GM12873 (cell line): ENCODE results near the gene SIPA1L3.

Source experiments
- TF ChIP-seq, protein P1 (sequence below): IDR thresholded peaks from 2 replicates; pipeline ENCODE4 v1.5.1; 2012; ENCODE audit warnings: low read depth, mild to moderate bottlenecking, moderate library complexity, low read length, control low read depth; ENCODE audit not compliant: insufficient read depth; ENCODE audit errors: missing control alignments

SIPA1L3 gene

DNA sequence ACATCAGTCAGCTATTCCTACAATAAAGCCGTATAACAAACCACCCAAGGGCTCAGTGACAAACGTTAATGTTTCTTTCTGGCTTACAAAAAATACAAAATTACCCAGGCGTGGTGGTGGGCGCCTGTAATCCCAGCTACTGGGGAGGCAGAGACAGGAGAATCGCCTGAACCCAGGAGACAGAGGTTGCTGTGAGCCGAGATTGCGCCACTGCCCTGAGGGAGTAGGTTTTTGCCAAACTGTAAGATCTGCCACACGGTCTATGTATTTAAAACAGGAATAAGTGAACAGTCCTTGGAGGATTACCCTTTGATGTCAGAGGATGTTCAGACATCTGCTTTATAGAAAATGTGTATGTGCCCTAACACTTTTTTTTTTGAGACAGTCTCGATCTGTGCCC is 211.2 kb downstream of the SIPA1L3 start:
- TF ChIP-seq, protein P1, sequence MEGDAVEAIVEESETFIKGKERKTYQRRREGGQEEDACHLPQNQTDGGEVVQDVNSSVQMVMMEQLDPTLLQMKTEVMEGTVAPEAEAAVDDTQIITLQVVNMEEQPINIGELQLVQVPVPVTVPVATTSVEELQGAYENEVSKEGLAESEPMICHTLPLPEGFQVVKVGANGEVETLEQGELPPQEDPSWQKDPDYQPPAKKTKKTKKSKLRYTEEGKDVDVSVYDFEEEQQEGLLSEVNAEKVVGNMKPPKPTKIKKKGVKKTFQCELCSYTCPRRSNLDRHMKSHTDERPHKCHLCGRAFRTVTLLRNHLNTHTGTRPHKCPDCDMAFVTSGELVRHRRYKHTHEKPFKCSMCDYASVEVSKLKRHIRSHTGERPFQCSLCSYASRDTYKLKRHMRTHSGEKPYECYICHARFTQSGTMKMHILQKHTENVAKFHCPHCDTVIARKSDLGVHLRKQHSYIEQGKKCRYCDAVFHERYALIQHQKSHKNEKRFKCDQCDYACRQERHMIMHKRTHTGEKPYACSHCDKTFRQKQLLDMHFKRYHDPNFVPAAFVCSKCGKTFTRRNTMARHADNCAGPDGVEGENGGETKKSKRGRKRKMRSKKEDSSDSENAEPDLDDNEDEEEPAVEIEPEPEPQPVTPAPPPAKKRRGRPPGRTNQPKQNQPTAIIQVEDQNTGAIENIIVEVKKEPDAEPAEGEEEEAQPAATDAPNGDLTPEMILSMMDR = no peak

DNA sequence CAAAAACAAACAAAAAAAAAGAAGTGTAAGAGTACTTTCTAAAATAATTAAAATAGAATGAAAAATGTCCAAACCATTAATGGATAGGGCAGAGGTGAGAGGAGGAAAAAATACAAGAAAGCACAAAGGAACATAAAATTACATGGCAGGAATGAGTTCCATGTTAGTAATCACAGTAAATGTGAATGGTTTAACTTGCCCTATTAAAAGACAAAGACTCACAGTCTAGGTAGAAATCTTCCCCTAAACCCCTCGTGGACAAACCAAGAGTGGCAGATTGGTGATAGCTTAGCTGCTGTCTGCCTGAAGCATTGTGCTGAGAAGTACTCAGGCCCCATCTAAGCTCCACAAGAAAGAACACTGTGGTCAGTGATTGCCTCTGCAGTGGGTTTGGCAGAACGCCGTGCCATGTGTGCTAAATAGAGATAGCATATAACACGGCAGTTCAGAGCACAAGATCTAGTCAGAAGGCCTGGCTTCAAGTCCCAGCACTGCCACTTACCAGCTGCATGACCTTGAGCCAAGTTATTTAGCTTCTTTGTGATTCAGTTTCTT is 213.5 kb downstream of the SIPA1L3 start:
- TF ChIP-seq, protein P1 = no peak

DNA sequence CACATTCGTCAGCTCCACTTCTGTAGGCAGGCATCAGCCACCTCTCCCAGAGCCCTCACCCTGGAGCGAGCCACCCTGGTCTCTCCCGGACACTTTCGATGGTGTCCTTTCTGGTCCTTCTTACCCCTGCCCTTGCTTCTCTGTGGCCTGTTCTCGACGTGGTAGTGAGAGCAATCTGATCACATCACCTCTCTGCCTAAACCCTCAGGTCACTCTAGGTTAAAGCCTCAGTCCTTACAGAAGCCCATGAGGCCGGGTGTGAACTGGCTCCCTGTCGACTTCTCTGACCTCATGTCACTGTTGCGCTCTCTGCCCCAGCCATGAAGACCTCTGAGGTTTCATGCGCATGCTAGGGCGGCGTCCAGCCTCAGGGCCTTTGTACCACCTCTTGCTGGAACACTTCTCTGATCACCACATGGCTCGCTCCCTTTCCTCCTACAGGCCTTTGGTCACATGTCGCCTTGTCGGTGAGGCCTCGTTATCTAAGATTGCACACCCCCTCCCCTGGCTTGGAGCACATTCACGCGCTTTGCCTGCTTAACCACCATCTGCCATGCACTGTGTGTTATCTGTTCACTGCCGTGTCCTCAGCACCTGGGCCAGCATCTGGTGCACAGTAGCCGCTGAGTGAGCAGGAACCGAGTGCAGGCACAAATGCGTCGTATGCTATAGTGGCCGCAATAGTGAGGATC is 215.5 kb downstream of the SIPA1L3 start:
- TF ChIP-seq, protein P1 = no peak

DNA sequence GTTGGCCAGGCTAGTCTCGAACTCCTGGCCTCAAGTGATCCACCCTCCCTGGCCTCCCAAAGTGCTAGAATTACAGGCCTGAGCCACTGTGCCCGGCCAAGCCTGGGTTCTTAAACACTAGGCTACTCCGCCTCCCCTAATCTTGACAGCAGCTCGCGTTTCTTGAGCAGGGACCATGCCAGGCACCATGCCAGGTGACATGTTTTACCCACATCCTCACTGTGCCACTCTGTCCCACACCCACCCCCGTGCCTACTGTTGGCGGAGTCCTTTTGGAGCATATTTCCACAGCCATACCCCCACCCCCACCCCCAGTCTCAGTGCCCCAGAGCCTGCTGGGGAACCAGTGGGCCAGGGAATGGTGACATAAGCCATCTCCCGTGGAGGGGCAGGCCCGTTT is 218.2 kb downstream of the SIPA1L3 start:
- TF ChIP-seq, protein P1 = no peak

DNA sequence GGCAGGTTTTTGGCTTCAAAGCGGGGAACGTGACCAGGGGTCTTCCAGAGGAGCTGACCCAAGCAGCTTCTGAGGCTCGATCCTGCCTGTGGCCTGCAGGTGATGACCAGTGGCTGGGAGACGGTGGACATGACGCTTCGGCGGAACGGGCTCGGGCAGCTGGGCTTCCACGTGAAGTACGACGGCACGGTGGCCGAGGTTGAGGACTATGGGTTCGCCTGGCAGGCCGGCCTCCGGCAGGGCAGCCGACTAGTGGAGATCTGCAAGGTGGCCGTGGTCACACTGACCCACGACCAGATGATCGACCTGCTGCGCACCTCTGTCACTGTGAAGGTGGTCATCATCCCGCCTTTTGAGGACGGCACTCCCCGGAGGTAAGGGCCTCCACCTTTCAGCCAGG is 223.4 kb downstream of the SIPA1L3 start:
- TF ChIP-seq, protein P1 = no peak

DNA sequence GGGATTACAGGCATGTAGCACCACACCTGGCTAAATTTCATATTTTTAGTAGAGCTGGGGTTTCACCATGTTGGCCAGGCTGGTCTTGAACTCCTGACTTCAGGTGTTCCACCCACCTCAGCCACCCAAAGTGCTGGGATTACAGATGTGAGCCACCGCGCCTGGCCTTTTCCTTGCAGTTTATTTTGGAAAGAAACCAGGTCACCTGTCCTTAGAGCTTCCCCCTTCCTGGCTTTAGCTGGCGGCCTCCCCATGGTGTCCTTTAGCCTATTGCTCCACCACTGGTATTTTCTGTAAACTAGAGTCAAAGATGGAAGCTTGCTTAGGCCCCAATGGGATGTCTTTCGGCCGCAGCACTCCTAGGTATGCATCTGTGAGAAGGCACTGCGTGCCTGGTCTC is 225.8 kb downstream of the SIPA1L3 start:
- TF ChIP-seq, protein P1 = no peak

DNA sequence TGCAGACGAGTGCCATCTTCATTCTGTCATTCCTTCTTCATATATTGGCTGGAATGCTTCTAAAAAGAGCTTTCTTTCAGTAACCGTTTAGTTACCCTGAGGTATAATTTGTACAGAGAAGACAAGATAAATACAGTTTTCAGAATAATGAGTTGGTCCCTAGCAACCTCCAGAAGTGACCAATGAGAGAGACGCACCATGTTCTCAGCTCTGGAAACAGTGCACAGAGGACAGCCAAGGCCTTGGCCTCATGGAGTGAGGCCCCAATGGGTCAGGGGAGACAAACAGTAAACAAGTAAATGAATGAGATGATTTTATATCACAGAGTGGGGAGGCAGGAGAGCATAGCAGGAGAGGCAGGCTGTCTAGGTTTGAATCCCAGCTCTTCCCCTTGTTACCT is 226.3 kb downstream of the SIPA1L3 start:
- TF ChIP-seq, protein P1 = no peak
